Left lung (tissue), 14 donors: ENCODE measurements around the gene CHST9. TPM values are rescaled to one million over a fixed set of nuclear protein-coding genes. Genes with fewer than 3 reads are reported as not detected.
"Not testable (repeated sequence)": the region's sequence is repeated elsewhere in the genome, so short reads cannot be mapped to it uniquely, and the experiment has no call there.

Experiments used
- ATAC-seq: fragments of 200-7000 bp; cut with Tn5 transposase; one replicate; pipeline ENCODE4 v1.9.1; 2020; ENCODE audit warnings: moderate library complexity
- DNase-seq, 4 donors: peaks; one replicate each; pipeline ENCODE4 v3.0.0-alpha.2; 2013 to 2020
- H3K27ac ChIP-seq, 2 donors: fragments of 200-600 bp; sonication (generic) in 1 of 2; one replicate each; pipeline versions ENCODE4 v1.5.0 to v1.8.0; 2020 to 2021
- H3K27me3 ChIP-seq, 2 donors: fragments of 200-600 bp; sonication (generic) in 1 of 2; one replicate each; pipeline versions ENCODE4 v1.5.0 to v1.8.0; 2020 to 2021
- H3K36me3 ChIP-seq, 2 donors: fragments of 200-600 bp; sonication (generic) in 1 of 2; one replicate each; pipeline versions ENCODE4 v1.5.0 to v1.8.0; 2020 to 2021
- H3K4me1 ChIP-seq, 2 donors: fragments of 200-600 bp; one replicate each; pipeline ENCODE4 v1.8.0; 2021
- H3K4me3 ChIP-seq, 2 donors: fragments of 200-600 bp; sonication (generic) in 1 of 2; one replicate each; pipeline versions ENCODE4 v1.5.0 to v1.8.0; 2020 to 2021; ENCODE audit warnings: mild to moderate bottlenecking in 1 of 2
- H3K9me3 ChIP-seq, 2 donors: fragments of 200-600 bp; sonication (generic) in 1 of 2; one replicate each; pipeline versions ENCODE4 v1.5.0 to v1.8.0; 2020 to 2021
- CTCF ChIP-seq, 2 donors: fragments of 200-600 bp; sonication (generic) in 1 of 2; IDR thresholded peaks; one replicate each; pipeline versions ENCODE4 v1.5.0 to v1.8.0; 2021; ENCODE audit warnings: antibody characterized with exemption in 2 of 2
- intact Hi-C, 2 donors: fragments of 100-400 bp; cut with DNase I; formaldehyde crosslinking; loops; one replicate each; pipeline versions ENCODE4 v1.11.2 to v1.14.2; 2022
- long read RNA-seq, 12 donors: library from polyadenylated mRNA in 2 of 12; unstranded in 2 of 12; transcript quantifications; one replicate each; pipeline ENCODE4 v2.0.0 and lab custom pipeline, GENCODE V29; 2019 to 2026
- polyA plus RNA-seq, 6 donors: library from polyadenylated mRNA; unstranded; fragments of 120-200 nt; gene quantifications; one replicate each; pipeline ENCODE4 v1.2.1, GENCODE V29; 2013; ENCODE audit not compliant: insufficient read length in 6 of 6
- total RNA-seq, 2 donors: library from RNA; stranded (reverse); fragmentation: NEBNext Ultra II Directional; extraction: Animal tissue kit (Norgen Biotek cat#: 25700); gene quantifications; one replicate each; pipeline ENCODE4 v1.2.1, GENCODE V29; 2021
- donor health status: DM: no; HTN: yes; CAD: no.
- donor health status: DM: no; HTN: no; CAD: no.

Gene CHST9
- total RNA-seq: 1 to 10 TPM in 1 of 2 donors, under 1 TPM in 1; 0.12 to 4.2 TPM
- 1 to 10 TPM; 1.3 to 3.5 (median 2.6) TPM for polyA plus RNA-seq
- long read RNA-seq, donor 1, full-length matches to known transcripts: 4 of 4 reads
- long read RNA-seq, donor 1, partial matches to known transcripts: 0 of 4 reads
- long read RNA-seq, donor 1, other reads (novel, unspliced or antisense): 0 of 4 reads
- long read RNA-seq, donor 2, full-length matches to known transcripts: 3 of 3 reads
- long read RNA-seq, donor 2, partial matches to known transcripts: 0 of 3 reads
- long read RNA-seq, donor 2, other reads (novel, unspliced or antisense): 0 of 3 reads
- long read RNA-seq, donor 3, full-length matches to known transcripts: 2 of 2 reads
- long read RNA-seq, donor 3, partial matches to known transcripts: 0 of 2 reads
- long read RNA-seq, donor 3, other reads (novel, unspliced or antisense): 0 of 2 reads
- long read RNA-seq, donor 4: 0 reads
- long read RNA-seq, donor 5, full-length matches to known transcripts: 2 of 2 reads
- long read RNA-seq, donor 5, partial matches to known transcripts: 0 of 2 reads
- long read RNA-seq, donor 5, other reads (novel, unspliced or antisense): 0 of 2 reads
- long read RNA-seq, donor 6: 0 reads
- long read RNA-seq, donor 7, partial matches to known transcripts: 0 of 1 reads
- long read RNA-seq, donor 7, other reads (novel, unspliced or antisense): 0 of 1 reads
- long read RNA-seq, donor 8: 0 reads
- long read RNA-seq, donor 9: 0 reads
- long read RNA-seq, donor 10, full-length matches to known transcripts: 2 of 3 reads
- long read RNA-seq, donor 10, partial matches to known transcripts: 1 of 3 reads
- long read RNA-seq, donor 10, other reads (novel, unspliced or antisense): 0 of 3 reads
- long read RNA-seq, donor 11: 0 reads
- long read RNA-seq, donor 12, full-length matches to known transcripts: 1 of 1 reads
- long read RNA-seq, donor 12, partial matches to known transcripts: 0 of 1 reads
- long read RNA-seq, donor 12, other reads (novel, unspliced or antisense): 0 of 1 reads

- ATAC-seq: peak; percentile 79
- no peak within 1 kb of the TSS for H3K27ac ChIP-seq
- no peaks in the 10 kb centered on the region for H3K9me3 ChIP-seq
- H3K27me3 ChIP-seq: peaks cover 11 to 37% of the 10 kb centered on the region in 2 donors
- DNase-seq: peak in 1 of 4 donors; percentile 74
- peak within 1 kb of the TSS in 1 of 2 donors; percentile 13 for H3K4me3 ChIP-seq
- H3K4me1 ChIP-seq: no peaks in the 10 kb centered on the region
- TF ChIP-seq CTCF (IDR thresholded peaks at IDR 0.05): no peak
- intact Hi-C loops: no loop called here
- H3K36me3 ChIP-seq: no peaks in the 10 kb centered on the region
These were observed at the start of gene CHST9 for GRCh38 chr18:27185025-27185763. TSS of gene CHST9 (minus strand) at chr18:27185308. CDS start at chr18:27142809, 42,499 bp downstream.

- H3K36me3 ChIP-seq, intact Hi-C loops, H3K27ac ChIP-seq, H3K9me3 ChIP-seq, H3K4me1 ChIP-seq, H3K27me3 ChIP-seq, ATAC-seq, H3K4me3 ChIP-seq, DNase-seq: not testable (repeated sequence)
These were observed 47.2 kb upstream of the CHST9 start for GRCh38 chr18:27232355-27232754.

- H3K36me3 ChIP-seq, H3K9me3 ChIP-seq, intact Hi-C loops, H3K27ac ChIP-seq, H3K27me3 ChIP-seq, DNase-seq, H3K4me3 ChIP-seq, ATAC-seq, H3K4me1 ChIP-seq: not testable (repeated sequence)
These were observed 46.6 kb upstream of the CHST9 start for GRCh38 chr18:27231671-27232070.

- H3K9me3 ChIP-seq, H3K27ac ChIP-seq, ATAC-seq, H3K36me3 ChIP-seq, H3K27me3 ChIP-seq, DNase-seq, intact Hi-C loops, H3K4me3 ChIP-seq, H3K4me1 ChIP-seq: not testable (repeated sequence)
These were observed 46.1 kb upstream of the CHST9 start for GRCh38 chr18:27231221-27231620.

GRCh38 chr18:27227721-27228120, 42.6 kb upstream of the CHST9 start:
- Histone ChIP-seq H3K4me3 (no peak overlapping the region), H3K27ac (no peak overlapping the region), H3K9me3 (no peaks in the 10 kb centered on the region), H3K27me3 (no peaks in the 10 kb centered on the region), H3K36me3 (no peaks in the 10 kb centered on the region), H3K4me1 (no peaks in the 10 kb centered on the region)
- ATAC-seq (no peak), DNase-seq (no peak)
- intact Hi-C loops: no loop called here
- no peak for TF ChIP-seq CTCF (IDR thresholded peaks at IDR 0.05)

- no peak overlapping the region for H3K27ac ChIP-seq
- no peaks in the 10 kb centered on the region for H3K4me1 ChIP-seq
- H3K36me3 ChIP-seq: no peaks in the 10 kb centered on the region
- no peak for ATAC-seq
- no peak overlapping the region for H3K4me3 ChIP-seq
- intact Hi-C loops: no loop called here
- no peaks in the 10 kb centered on the region for H3K9me3 ChIP-seq
- no peaks in the 10 kb centered on the region for H3K27me3 ChIP-seq
- no peak for DNase-seq
- no peak for TF ChIP-seq CTCF (IDR thresholded peaks at IDR 0.05)
These were observed 41.5 kb upstream of the CHST9 start for GRCh38 chr18:27226556-27227075.
